Osteoblast (primary cell): ENCODE data around the gene HPCAL1. TPM values are rescaled to one million over a fixed set of nuclear protein-coding genes. Genes with fewer than 3 reads are reported as not detected.

Experiments used
- DNase-seq: peaks from one replicate; pipeline ENCODE4 v3.0.0; 2011; ENCODE audit warnings: low spot score, mixed read lengths; ENCODE audit not compliant: insufficient read length; ENCODE audit errors: missing footprints
- H2AFZ ChIP-seq: 2 replicates; pipeline ENCODE4 v1.6.0; 2011; ENCODE audit warnings: mild to moderate bottlenecking, low read length
- H3K27ac ChIP-seq: 2 replicates; pipeline ENCODE4 v1.5.1; 2011; ENCODE audit warnings: mild to moderate bottlenecking, low read depth, low read length, moderate library complexity
- H3K27me3 ChIP-seq: 2 replicates; pipeline ENCODE4 v1.6.0; 2012; ENCODE audit warnings: mild to moderate bottlenecking, control low read depth, inconsistent platforms, low read length, moderate library complexity; ENCODE audit not compliant: insufficient read depth
- H3K36me3 ChIP-seq: 2 replicates; pipeline ENCODE4 v1.5.1; 2011; ENCODE audit warnings: mild to moderate bottlenecking, low read length, control low read depth, moderate library complexity; ENCODE audit not compliant: insufficient read depth
- H3K4me1 ChIP-seq: 2 replicates; pipeline ENCODE4 v1.5.1; 2011; ENCODE audit warnings: mild to moderate bottlenecking, low read length, control low read depth, moderate library complexity; ENCODE audit not compliant: insufficient read depth
- H3K4me2 ChIP-seq: 2 replicates; pipeline ENCODE4 v1.6.0; 2011; ENCODE audit warnings: mild to moderate bottlenecking, low read length; ENCODE audit not compliant: insufficient read depth
- H3K4me3 ChIP-seq: fragments of 200-600 bp; sonication (generic); 3 replicates; pipeline ENCODE4 v1.5.1; 2012; ENCODE audit warnings: mild to moderate bottlenecking, low read length, inconsistent platforms; ENCODE audit not compliant: insufficient read depth
- H3K79me2 ChIP-seq: 2 replicates; pipeline ENCODE4 v1.6.0; 2012; ENCODE audit warnings: mild to moderate bottlenecking, low read length, control low read depth, inconsistent platforms; ENCODE audit not compliant: insufficient read depth
- H3K9me3 ChIP-seq: 2 replicates; pipeline ENCODE4 v1.5.1; 2011; ENCODE audit warnings: low read depth, low read length, control low read depth
- H4K20me1 ChIP-seq: 2 replicates; pipeline ENCODE4 v1.6.0; 2012; ENCODE audit warnings: mild to moderate bottlenecking, low read length, control low read depth; ENCODE audit not compliant: insufficient read depth
- total RNA-seq: library from RNA; depleted of rRNA; stranded (reverse); fragments of >200 nt; gene quantifications from 2 replicates; pipeline ENCODE4 v1.2.3, GENCODE V29; 2012
- TF ChIP-seq, protein P1 (sequence below): IDR thresholded peaks from 2 replicates; pipeline ENCODE4 v1.5.1; 2011; ENCODE audit warnings: mild to moderate bottlenecking, low read depth, low read length, moderate library complexity; ENCODE audit errors: extremely low read depth

The HPCAL1 gene
- total RNA-seq, 1 donor, result 57.2 TPM

DNA sequence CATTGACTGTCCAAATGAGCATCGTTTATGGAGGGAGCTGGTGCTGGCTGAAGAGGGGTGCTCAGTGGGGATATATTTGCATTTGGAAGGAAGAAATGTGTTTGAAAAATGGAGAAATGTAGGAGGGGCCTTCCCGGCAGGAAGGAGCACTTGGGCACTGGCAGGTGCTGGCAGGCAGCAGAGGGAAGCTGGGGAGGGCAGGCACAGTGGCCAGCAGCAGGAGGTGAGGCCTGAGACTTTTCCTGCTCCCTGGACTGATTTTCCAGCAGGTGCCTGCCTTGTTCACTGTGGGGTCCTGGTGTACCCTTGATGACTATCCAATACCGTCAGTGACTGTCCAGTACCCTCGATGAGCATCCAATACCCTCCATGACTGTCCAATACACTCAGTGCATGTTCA is 20.8 kb upstream of the HPCAL1 start:
- H3K4me3 ChIP-seq, result no peak overlapping the region
- H3K4me2 ChIP-seq, result no peak overlapping the region
- H3K27me3 ChIP-seq, result no peaks in the 10 kb centered on the region
- TF ChIP-seq, protein P1, sequence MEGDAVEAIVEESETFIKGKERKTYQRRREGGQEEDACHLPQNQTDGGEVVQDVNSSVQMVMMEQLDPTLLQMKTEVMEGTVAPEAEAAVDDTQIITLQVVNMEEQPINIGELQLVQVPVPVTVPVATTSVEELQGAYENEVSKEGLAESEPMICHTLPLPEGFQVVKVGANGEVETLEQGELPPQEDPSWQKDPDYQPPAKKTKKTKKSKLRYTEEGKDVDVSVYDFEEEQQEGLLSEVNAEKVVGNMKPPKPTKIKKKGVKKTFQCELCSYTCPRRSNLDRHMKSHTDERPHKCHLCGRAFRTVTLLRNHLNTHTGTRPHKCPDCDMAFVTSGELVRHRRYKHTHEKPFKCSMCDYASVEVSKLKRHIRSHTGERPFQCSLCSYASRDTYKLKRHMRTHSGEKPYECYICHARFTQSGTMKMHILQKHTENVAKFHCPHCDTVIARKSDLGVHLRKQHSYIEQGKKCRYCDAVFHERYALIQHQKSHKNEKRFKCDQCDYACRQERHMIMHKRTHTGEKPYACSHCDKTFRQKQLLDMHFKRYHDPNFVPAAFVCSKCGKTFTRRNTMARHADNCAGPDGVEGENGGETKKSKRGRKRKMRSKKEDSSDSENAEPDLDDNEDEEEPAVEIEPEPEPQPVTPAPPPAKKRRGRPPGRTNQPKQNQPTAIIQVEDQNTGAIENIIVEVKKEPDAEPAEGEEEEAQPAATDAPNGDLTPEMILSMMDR, result no peak
- H3K79me2 ChIP-seq, result no peaks in the 10 kb centered on the region
- no peak overlapping the region for H3K27ac ChIP-seq
- H3K4me1 ChIP-seq, result peaks cover 62% of the 10 kb centered on the region
- H2AFZ ChIP-seq, result no peak overlapping the region
- H4K20me1 ChIP-seq, result no peaks in the 10 kb centered on the region
- no peaks in the 10 kb centered on the region for H3K9me3 ChIP-seq
- H3K36me3 ChIP-seq, result no peaks in the 10 kb centered on the region
- DNase-seq, result no peak

DNA sequence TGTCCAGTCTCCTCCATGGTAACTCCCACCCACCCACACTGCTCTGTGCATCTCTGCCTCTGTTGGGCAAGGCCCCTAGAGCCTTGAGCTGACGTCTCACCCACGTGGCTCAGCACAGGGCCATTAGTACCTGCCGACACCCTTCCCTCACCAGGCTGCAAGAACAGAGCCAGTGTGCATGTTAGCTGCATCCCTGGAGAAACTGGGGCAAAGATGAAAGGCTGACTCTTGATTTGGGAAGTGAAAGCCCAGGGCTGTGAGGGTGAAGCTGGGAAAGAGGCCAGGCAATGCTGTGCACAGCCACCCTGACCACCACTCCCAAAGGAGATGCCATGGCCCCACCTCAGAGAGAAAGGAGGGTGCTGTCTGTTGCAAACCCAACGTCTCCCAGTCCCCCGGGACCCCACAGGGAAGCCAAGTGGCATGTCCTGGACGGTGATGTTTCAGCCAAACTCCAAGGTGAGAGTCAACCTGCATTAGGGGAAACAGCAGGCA is 20.0 kb upstream of the HPCAL1 start:
- Histone ChIP-seq H3K4me3 (no peak overlapping the region), H3K79me2 (no peaks in the 10 kb centered on the region), H3K36me3 (no peaks in the 10 kb centered on the region), H3K27me3 (no peaks in the 10 kb centered on the region), H4K20me1 (no peaks in the 10 kb centered on the region), H3K27ac (peak overlapping the region; percentile 90), H3K4me1 (peaks cover 59% of the 10 kb centered on the region), H3K4me2 (no peak overlapping the region), H2AFZ (peak overlapping the region; percentile 60), H3K9me3 (no peaks in the 10 kb centered on the region)
- TF ChIP-seq, protein P1, result no peak
- peak; percentile 81 for DNase-seq

DNA sequence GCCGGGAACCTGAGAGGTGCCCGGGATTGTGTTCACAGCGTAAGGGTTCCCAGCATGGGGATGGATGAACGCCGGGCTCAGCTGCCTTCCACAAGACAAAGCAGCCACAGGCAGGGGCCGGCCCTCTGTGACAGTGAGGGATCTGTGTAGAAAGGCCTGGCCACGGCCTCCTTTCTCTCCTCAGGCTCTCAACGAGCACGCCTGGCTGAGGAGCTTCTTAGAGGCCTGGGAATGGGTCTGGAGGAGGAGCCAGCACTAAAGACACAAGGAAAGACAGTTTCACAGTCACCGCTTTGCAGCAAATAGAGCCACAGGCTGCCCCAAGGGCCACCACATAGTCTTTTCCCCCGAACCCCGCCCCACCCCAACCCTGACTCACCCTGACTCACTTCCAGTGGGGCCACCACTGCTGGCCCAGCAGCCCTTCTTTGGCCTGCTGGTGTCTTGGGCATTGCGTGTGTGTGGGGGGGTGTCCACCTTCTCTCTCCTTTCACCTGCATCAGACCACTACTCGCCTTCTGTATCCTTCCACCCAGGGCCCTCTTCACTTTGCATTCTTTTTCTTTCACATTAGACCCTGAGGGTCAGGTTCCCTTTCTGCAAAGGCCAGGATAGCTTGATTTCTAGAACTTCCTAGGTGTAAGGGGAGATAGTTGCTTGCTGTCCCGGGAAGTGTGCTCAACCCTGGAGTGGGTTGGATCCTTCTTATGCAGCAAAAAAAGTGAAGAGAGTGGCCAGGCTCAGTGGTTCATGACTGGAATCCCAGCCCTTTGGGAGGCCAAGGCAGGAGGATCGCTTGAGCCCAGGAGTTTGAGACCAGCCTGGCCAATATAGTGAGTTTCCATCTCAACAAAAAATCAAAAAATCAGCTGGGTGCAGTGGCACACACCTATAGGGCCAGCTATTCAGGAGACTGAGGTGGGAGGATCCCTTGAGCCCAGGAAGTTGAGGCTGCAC is 19.3 kb upstream of the HPCAL1 start:
- DNase-seq, result peak; percentile 98
- TF ChIP-seq, protein P1, result no peak
- H3K4me3 ChIP-seq, result no peak overlapping the region
- H3K9me3 ChIP-seq, result no peaks in the 10 kb centered on the region
- H3K4me2 ChIP-seq, result peak overlapping the region; percentile 34
- no peaks in the 10 kb centered on the region for H4K20me1 ChIP-seq
- peak overlapping the region; percentile 90 for H3K27ac ChIP-seq
- H2AFZ ChIP-seq, result peak overlapping the region; percentile 60
- no peaks in the 10 kb centered on the region for H3K27me3 ChIP-seq
- no peaks in the 10 kb centered on the region for H3K36me3 ChIP-seq
- H3K79me2 ChIP-seq, result no peaks in the 10 kb centered on the region
- peaks cover 52% of the 10 kb centered on the region for H3K4me1 ChIP-seq
